Measurements from ENCODE around the gene LIMD2. TPM values are rescaled to one million over a fixed set of nuclear protein-coding genes. Genes with fewer than 3 reads are reported as not detected.

The LIMD2 gene
- total RNA-seq, 4 donors from 2014 or later, result 3.8 to 23.2 (median 11.8) TPM

- intact Hi-C loops (cut with DNase I; ENCODE audit: low total_unique reads), result no loop called here
- no peak for TF ChIP-seq CTCF (IDR thresholded peaks at IDR 0.05)
- TF ChIP-seq POLR2A (IDR thresholded peaks at IDR 0.05), result no peak
- Histone ChIP-seq H3K9me3 (no peaks in the 10 kb centered on the region), H3K27me3 (no peaks in the 10 kb centered on the region), H3K4me1 (no peaks in the 10 kb centered on the region), H3K27ac (no peak overlapping the region), H3K36me3 (no peaks in the 10 kb centered on the region), H3K4me3 (no peak overlapping the region)
- no peak for DNase-seq
Measured at GRCh38 chr17:63647936-63648335, 52.0 kb downstream of the LIMD2 start.

- intact Hi-C loops (cut with DNase I; ENCODE audit: low total_unique reads), result no loop called here
- no peaks in the 10 kb centered on the region for H3K4me1 ChIP-seq
- no peak for TF ChIP-seq POLR2A (IDR thresholded peaks at IDR 0.05)
- TF ChIP-seq CTCF (IDR thresholded peaks at IDR 0.05), result no peak
- no peaks in the 10 kb centered on the region for H3K36me3 ChIP-seq
- no peaks in the 10 kb centered on the region for H3K9me3 ChIP-seq
- no peak overlapping the region for H3K4me3 ChIP-seq
- no peaks in the 10 kb centered on the region for H3K27me3 ChIP-seq
- DNase-seq, result no peak
- no peak overlapping the region for H3K27ac ChIP-seq
Measured at GRCh38 chr17:63647065-63647725, 52.7 kb downstream of the LIMD2 start.

- Histone ChIP-seq H3K27ac (no peak overlapping the region), H3K36me3 (no peaks in the 10 kb centered on the region), H3K4me3 (no peak overlapping the region), H3K9me3 (no peaks in the 10 kb centered on the region), H3K4me1 (no peaks in the 10 kb centered on the region), H3K27me3 (no peaks in the 10 kb centered on the region)
- no peak for DNase-seq
- TF ChIP-seq POLR2A (IDR thresholded peaks at IDR 0.05) (no peak), CTCF (IDR thresholded peaks at IDR 0.05) (no peak)
- intact Hi-C loops (cut with DNase I; ENCODE audit: low total_unique reads), result no loop called here
Measured at GRCh38 chr17:63646488-63646806, 53.5 kb downstream of the LIMD2 start.

Other genes starting within 250 kb of the LIMD2 start
- gene ACE, start 223.1 kb downstream of the LIMD2 start, total RNA-seq, result 10 to 100 TPM in 1 of 4 donors, 1 to 10 TPM in 1, under 1 TPM in 1, not detected in 1; 0.77 to 27.4 (median 7.9) TPM
- not detected for gene KCNH6, start 176.8 kb downstream of the LIMD2 start, total RNA-seq
- 10 to 100 TPM in 3 of 4 donors, 1 to 10 TPM in 1; 5.6 to 51.1 (median 25.1) TPM for gene DCAF7, start 149.6 kb downstream of the LIMD2 start, total RNA-seq
- 10 to 100 TPM in 2 of 4 donors, 1 to 10 TPM in 2; 4.1 to 13.0 (median 8.4) TPM for gene TACO1, start 99.2 kb downstream of the LIMD2 start, total RNA-seq
- gene MAP3K3, start 77.7 kb downstream of the LIMD2 start, total RNA-seq, result 10 to 100 TPM; 31.5 to 63.0 (median 56.3) TPM
- gene STRADA, start 41.7 kb upstream of the LIMD2 start, total RNA-seq, result 10 to 100 TPM; 14.1 to 60.9 (median 27.9) TPM
- 10 to 100 TPM; 15.1 to 91.5 (median 49.3) TPM for gene CCDC47, start 73.5 kb upstream of the LIMD2 start, total RNA-seq
- gene DDX42, start 74.0 kb upstream of the LIMD2 start, total RNA-seq, result 100 to 1,000 TPM in 3 of 4 donors, 10 to 100 TPM in 1; 89.9 to 180 (median 150) TPM
- gene PSMC5, start 127.3 kb upstream of the LIMD2 start, total RNA-seq, result 100 to 1,000 TPM in 1 of 4 donors, 10 to 100 TPM in 3; 12.6 to 103 (median 40.2) TPM
- 10 to 100 TPM; 29.7 to 64.7 (median 53.3) TPM for gene FTSJ3, start 127.5 kb upstream of the LIMD2 start, total RNA-seq
- 100 to 1,000 TPM in 2 of 4 donors, 10 to 100 TPM in 2; 72.9 to 205 (median 101) TPM for gene SMARCD2, start 142.6 kb upstream of the LIMD2 start, total RNA-seq
- not detected for gene CSH2, start 173.6 kb upstream of the LIMD2 start, total RNA-seq
- gene GH2, start 181.8 kb upstream of the LIMD2 start, total RNA-seq, result not detected
- gene CSH1, start 196.4 kb upstream of the LIMD2 start, total RNA-seq, result not detected
- not detected for gene CSHL1, start 211.1 kb upstream of the LIMD2 start, total RNA-seq
- not detected for gene GH1, start 218.7 kb upstream of the LIMD2 start, total RNA-seq
- gene CD79B, start 232.2 kb upstream of the LIMD2 start, total RNA-seq, result 10 to 100 TPM in 1 of 4 donors, 1 to 10 TPM in 2, under 1 TPM in 1; 0.29 to 13.4 (median 4.9) TPM